ENCODE measurements around the gene FOXA3.
A peak's percentile ranks its signal among the peaks of the same experiment; 100 is the strongest.

FOXA3 gene

DNA sequence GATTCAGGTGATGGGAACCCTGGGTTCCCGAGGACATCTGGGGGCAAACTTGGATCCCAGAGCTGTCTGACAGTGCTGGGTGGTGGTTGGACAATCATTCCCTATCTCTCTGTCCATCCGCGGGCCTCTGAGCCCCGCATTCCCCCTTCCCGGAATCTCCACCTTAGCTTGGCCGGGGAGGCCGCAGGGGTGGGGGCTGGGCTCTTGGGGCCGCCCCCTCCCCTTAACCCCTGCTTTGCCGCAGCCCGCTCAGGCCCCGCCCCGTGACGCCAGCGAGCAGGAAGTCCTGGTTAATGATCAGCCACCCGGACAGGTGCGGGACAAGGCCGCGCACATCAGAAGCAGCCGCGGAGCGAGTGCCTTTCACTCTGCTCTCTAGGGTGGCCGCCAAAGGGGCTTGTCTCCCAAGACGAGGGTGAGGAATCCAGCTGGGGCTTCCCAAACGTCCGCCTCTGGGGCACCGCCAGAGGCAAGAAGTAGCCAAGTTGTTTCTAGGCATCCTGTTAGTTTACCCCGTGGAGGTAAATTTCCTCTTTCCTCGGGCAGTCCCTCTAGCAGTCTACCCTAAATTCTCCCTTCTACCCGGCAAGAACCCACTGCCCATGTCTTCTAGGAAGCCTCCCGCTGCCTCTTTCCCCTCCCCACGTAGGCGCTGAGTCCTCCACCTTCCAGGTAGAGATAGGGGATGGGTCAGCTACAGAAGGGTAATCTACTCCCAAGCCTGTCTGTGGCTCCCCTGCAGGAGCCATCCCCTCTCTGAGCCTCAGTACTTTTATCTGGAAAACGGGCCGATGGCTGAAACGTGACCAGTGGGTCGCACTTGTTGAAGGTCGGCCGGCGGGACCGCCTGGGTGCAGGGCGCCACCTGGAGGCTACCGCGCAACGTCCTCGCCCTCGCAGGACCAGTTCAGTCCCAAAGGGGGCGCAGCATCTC, 18.8 kb downstream of the FOXA3 start:
- H3K4me3 ChIP-seq (ENCODE audit: low read length) = peak overlapping the region; percentile 16

GRCh38 chr19:45883586-45883880, 19.4 kb downstream of the FOXA3 start:
- Histone ChIP-seq H2BK15ac (replicated peaks; ENCODE audit: low read depth) (no peak overlapping the region), H3K56ac (ENCODE audit: low read length) (peak overlapping the region; percentile 39), H4K8ac (ENCODE audit: low read depth, low read length) (no peak overlapping the region), H3K4me2 (ENCODE audit: low read length) (no peak overlapping the region), H3K23ac (ENCODE audit: low read length) (no peak overlapping the region), H3K9ac (ENCODE audit: low read length) (peak overlapping the region; percentile 53), H2BK5ac (ENCODE audit: low read length) (no peak overlapping the region), H3K4me3 (ENCODE audit: low read length) (no peak overlapping the region), H3K27me3 (ENCODE audit: insufficient read depth, low read length, poor library complexity) (no peaks in the 10 kb centered on the region), H3K4me1 (ENCODE audit: control insufficient read depth, low read depth, low read length) (peaks cover 13% of the 10 kb centered on the region), H3K27ac (ENCODE audit: low read depth, low read length) (no peak overlapping the region), H2AK5ac (ENCODE audit: low read length) (no peak overlapping the region), H3K36me3 (ENCODE audit: control insufficient read depth, insufficient read depth, low read length) (no peaks in the 10 kb centered on the region), H3K79me1 (ENCODE audit: low read length) (peaks cover 2% of the 10 kb centered on the region), H3K79me2 (ENCODE audit: control insufficient read depth, insufficient read depth, low read length) (peaks cover 5% of the 10 kb centered on the region), H3K18ac (ENCODE audit: low read length) (no peak overlapping the region), H2BK120ac (ENCODE audit: low read depth, low read length) (no peak overlapping the region), H4K5ac (ENCODE audit: low read length) (no peak overlapping the region), H3K4ac (ENCODE audit: low read depth, low read length) (no peak overlapping the region)
- no CpG with 5 or more reads among the region's 5 CpGs for WGBS (ENCODE audit: extremely low coverage, insufficient coverage, low lambda C conversion rate)
- no peak for DNase-seq

More for the DNA sequence above, 18.8 kb downstream of the FOXA3 start:
- Histone ChIP-seq H2AK5ac (ENCODE audit: low read length) (peak overlapping the region; percentile 4), H4K5ac (ENCODE audit: low read length) (no peak overlapping the region), H3K18ac (ENCODE audit: low read length) (peak overlapping the region; percentile 78), H3K56ac (ENCODE audit: low read length) (peak overlapping the region; percentile 82), H3K27me3 (ENCODE audit: insufficient read depth, low read length, poor library complexity) (no peaks in the 10 kb centered on the region), H3K36me3 (ENCODE audit: control insufficient read depth, insufficient read depth, low read length) (no peaks in the 10 kb centered on the region), H3K79me2 (ENCODE audit: control insufficient read depth, insufficient read depth, low read length) (peaks cover 5% of the 10 kb centered on the region), H3K79me1 (ENCODE audit: low read length) (peaks cover 2% of the 10 kb centered on the region), H3K9ac (ENCODE audit: low read length) (peak overlapping the region; percentile 72), H4K8ac (ENCODE audit: low read depth, low read length) (peak overlapping the region; percentile 69), H3K4me2 (ENCODE audit: low read length) (peak overlapping the region; percentile 73), H2BK5ac (ENCODE audit: low read length) (peak overlapping the region; percentile 14), H3K27ac (ENCODE audit: low read depth, low read length) (peak overlapping the region; percentile 81), H3K23ac (ENCODE audit: low read length) (no peak overlapping the region), H3K4ac (ENCODE audit: low read depth, low read length) (peak overlapping the region; percentile 91), H3K4me1 (ENCODE audit: control insufficient read depth, low read depth, low read length) (peaks cover 13% of the 10 kb centered on the region), H2BK15ac (replicated peaks; ENCODE audit: low read depth) (no peak overlapping the region), H2BK120ac (ENCODE audit: low read depth, low read length) (peak overlapping the region; percentile 88)
- WGBS (ENCODE audit: extremely low coverage, insufficient coverage, low lambda C conversion rate) = no CpG with 5 or more reads among the region's 47 CpGs
- DNase-seq = peak; percentile 95

- no peak overlapping the region for H2AK5ac ChIP-seq (ENCODE audit: low read length)
- H2BK120ac ChIP-seq (ENCODE audit: low read depth, low read length) = no peak overlapping the region
- peak overlapping the region; percentile 53 for H3K9ac ChIP-seq (ENCODE audit: low read length)
- H3K36me3 ChIP-seq (ENCODE audit: control insufficient read depth, insufficient read depth, low read length) = no peaks in the 10 kb centered on the region
- no peak for DNase-seq
- H3K27ac ChIP-seq (ENCODE audit: low read depth, low read length) = no peak overlapping the region
- H3K4ac ChIP-seq (ENCODE audit: low read depth, low read length) = no peak overlapping the region
- no peak overlapping the region for H4K8ac ChIP-seq (ENCODE audit: low read depth, low read length)
- H3K4me2 ChIP-seq (ENCODE audit: low read length) = no peak overlapping the region
- no peak overlapping the region for H3K23ac ChIP-seq (ENCODE audit: low read length)
- no peak overlapping the region for H2BK15ac ChIP-seq (replicated peaks; ENCODE audit: low read depth)
- no peak overlapping the region for H4K5ac ChIP-seq (ENCODE audit: low read length)
- H2BK5ac ChIP-seq (ENCODE audit: low read length) = no peak overlapping the region
- no peak overlapping the region for H3K4me3 ChIP-seq (ENCODE audit: low read length)
- H3K79me2 ChIP-seq (ENCODE audit: control insufficient read depth, insufficient read depth, low read length) = peaks cover 5% of the 10 kb centered on the region
- H3K79me1 ChIP-seq (ENCODE audit: low read length) = peaks cover 2% of the 10 kb centered on the region
- no peak overlapping the region for H3K18ac ChIP-seq (ENCODE audit: low read length)
- no CpG with 5 or more reads among the region's 57 CpGs for WGBS (ENCODE audit: extremely low coverage, insufficient coverage, low lambda C conversion rate)
- H3K4me1 ChIP-seq (ENCODE audit: control insufficient read depth, low read depth, low read length) = peaks cover 13% of the 10 kb centered on the region
- peak overlapping the region; percentile 39 for H3K56ac ChIP-seq (ENCODE audit: low read length)
- H3K27me3 ChIP-seq (ENCODE audit: insufficient read depth, low read length, poor library complexity) = no peaks in the 10 kb centered on the region
These were observed 20.0 kb downstream of the FOXA3 start for GRCh38 chr19:45883881-45884681.

GRCh38 chr19:45884682-45885555, 20.8 kb downstream of the FOXA3 start:
- H3K79me2 ChIP-seq (ENCODE audit: control insufficient read depth, insufficient read depth, low read length) = peaks cover 5% of the 10 kb centered on the region
- H3K4me3 ChIP-seq (ENCODE audit: low read length) = peak overlapping the region; percentile 41
- no peak overlapping the region for H2BK120ac ChIP-seq (ENCODE audit: low read depth, low read length)
- no peak overlapping the region for H2BK5ac ChIP-seq (ENCODE audit: low read length)
- no peak overlapping the region for H2BK15ac ChIP-seq (replicated peaks; ENCODE audit: low read depth)
- peak overlapping the region; percentile 20 for H3K23ac ChIP-seq (ENCODE audit: low read length)
- peak overlapping the region; percentile 27 for H3K4me2 ChIP-seq (ENCODE audit: low read length)
- H3K79me1 ChIP-seq (ENCODE audit: low read length) = peaks cover 2% of the 10 kb centered on the region
- peak overlapping the region; percentile 25 for H3K4ac ChIP-seq (ENCODE audit: low read depth, low read length)
- H3K56ac ChIP-seq (ENCODE audit: low read length) = peak overlapping the region; percentile 87
- H3K27me3 ChIP-seq (ENCODE audit: insufficient read depth, low read length, poor library complexity) = no peaks in the 10 kb centered on the region
- peak overlapping the region; percentile 78 for H3K9ac ChIP-seq (ENCODE audit: low read length)
- peaks cover 13% of the 10 kb centered on the region for H3K4me1 ChIP-seq (ENCODE audit: control insufficient read depth, low read depth, low read length)
- peak overlapping the region; percentile 70 for H3K27ac ChIP-seq (ENCODE audit: low read depth, low read length)
- no CpG with 5 or more reads among the region's 72 CpGs for WGBS (ENCODE audit: extremely low coverage, insufficient coverage, low lambda C conversion rate)
- no peak overlapping the region for H4K5ac ChIP-seq (ENCODE audit: low read length)
- H3K36me3 ChIP-seq (ENCODE audit: control insufficient read depth, insufficient read depth, low read length) = no peaks in the 10 kb centered on the region
- H2AK5ac ChIP-seq (ENCODE audit: low read length) = no peak overlapping the region
- H3K18ac ChIP-seq (ENCODE audit: low read length) = peak overlapping the region; percentile 68
- H4K8ac ChIP-seq (ENCODE audit: low read depth, low read length) = no peak overlapping the region
- peak; percentile 44 for DNase-seq

DNA sequence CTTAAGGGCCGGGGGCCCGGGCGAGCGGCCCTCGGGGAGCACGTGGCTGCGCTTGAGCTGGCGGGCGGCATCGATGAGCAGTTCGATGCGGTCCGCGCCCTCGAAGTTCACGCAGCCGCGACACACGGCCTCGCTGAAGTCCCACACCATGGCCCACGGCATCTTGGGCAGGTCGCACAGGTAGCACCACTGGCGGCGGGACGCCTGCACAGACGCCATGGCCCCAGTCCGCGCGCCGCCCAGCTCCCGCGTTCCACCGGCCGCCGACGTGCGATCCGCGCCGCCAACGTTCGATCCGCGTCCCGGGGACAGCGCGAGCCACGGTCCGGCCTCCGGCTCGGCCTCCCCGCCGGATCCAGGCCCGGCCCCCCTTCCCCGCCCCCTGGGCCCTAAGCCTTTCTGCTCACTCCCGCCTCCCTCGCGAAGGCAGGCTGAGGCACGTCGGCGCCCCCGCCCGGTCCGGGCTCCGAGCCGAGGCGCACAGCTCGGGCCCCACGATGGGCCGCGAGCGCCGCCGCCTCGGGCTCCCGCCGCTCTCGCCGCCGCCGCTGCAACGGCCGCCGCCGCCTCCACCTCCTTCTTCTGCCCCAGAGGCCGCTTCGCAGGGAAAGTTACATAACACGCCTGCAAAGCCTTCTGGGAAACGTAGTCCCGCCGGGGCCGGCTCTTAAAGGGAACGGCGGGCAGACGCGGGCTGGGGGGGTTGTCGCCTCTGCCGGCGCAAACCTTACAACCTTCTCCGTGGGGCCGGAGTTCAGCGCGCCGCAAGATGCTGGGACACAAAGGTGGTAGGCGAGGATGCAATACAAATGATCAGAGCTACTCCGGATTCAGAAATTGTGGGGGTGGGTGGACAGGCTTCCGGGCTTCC, 21.7 kb downstream of the FOXA3 start, which contains the start of gene IRF2BP1:
Gene IRF2BP1 (minus strand): TSS at position 586 of the 871 bp plus-strand sequence. CDS start 367 bp downstream, at position 219.
- Histone ChIP-seq H3K27me3 (ENCODE audit: insufficient read depth, low read length, poor library complexity) (no peaks in the 10 kb centered on the region), H4K5ac (ENCODE audit: low read length) (no peak within 1 kb of the TSS), H3K79me1 (ENCODE audit: low read length) (peaks cover 2% of the 10 kb centered on the region), H4K8ac (ENCODE audit: low read depth, low read length) (peak within 1 kb of the TSS; percentile 83), H3K9ac (ENCODE audit: low read length) (peak within 1 kb of the TSS; percentile 89), H2AK5ac (ENCODE audit: low read length) (no peak within 1 kb of the TSS), H2BK120ac (ENCODE audit: low read depth, low read length) (no peak within 1 kb of the TSS), H3K36me3 (ENCODE audit: control insufficient read depth, insufficient read depth, low read length) (no peaks in the 10 kb centered on the region), H3K4me2 (ENCODE audit: low read length) (peak within 1 kb of the TSS; percentile 81), H2BK5ac (ENCODE audit: low read length) (no peak within 1 kb of the TSS), H3K79me2 (ENCODE audit: control insufficient read depth, insufficient read depth, low read length) (peaks cover 5% of the 10 kb centered on the region), H3K4ac (ENCODE audit: low read depth, low read length) (peak within 1 kb of the TSS; percentile 25), H3K27ac (ENCODE audit: low read depth, low read length) (peak within 1 kb of the TSS; percentile 78), H3K4me3 (ENCODE audit: low read length) (peak within 1 kb of the TSS; percentile 71), H3K18ac (ENCODE audit: low read length) (peak within 1 kb of the TSS; percentile 68), H3K4me1 (ENCODE audit: control insufficient read depth, low read depth, low read length) (peaks cover 13% of the 10 kb centered on the region), H3K23ac (ENCODE audit: low read length) (peak within 1 kb of the TSS; percentile 20), H3K56ac (ENCODE audit: low read length) (peak within 1 kb of the TSS; percentile 92), H2BK15ac (replicated peaks; ENCODE audit: low read depth) (no peak within 1 kb of the TSS)
- peak; percentile 96 for DNase-seq
- no CpG with 5 or more reads among the region's 107 CpGs for WGBS (ENCODE audit: extremely low coverage, insufficient coverage, low lambda C conversion rate)

All from mesendoderm (in vitro differentiated cells).